GM18517 (cell line): ENCODE data around the gene AGO4.
"Not testable (repeated sequence)": the region's sequence is repeated elsewhere in the genome, so short reads cannot be mapped to it uniquely, and the experiment has no call there.

ENCODE experiments used
- ATAC-seq: cut with Tn5 transposase; IDR thresholded peaks from one replicate; pipeline ENCODE4 v1.9.1; 2021; ENCODE audit warnings: mild to moderate bottlenecking, moderate library complexity; ENCODE audit not compliant: unreplicated experiment

AGO4 gene

GRCh38 chr1:35810096-35810881, 2.5 kb downstream of the AGO4 start:
- no peak for ATAC-seq

GRCh38 chr1:35812754-35813153, 4.9 kb downstream of the AGO4 start:
- ATAC-seq: not testable (repeated sequence)

- ATAC-seq: no peak
These were observed 17.4 kb downstream of the AGO4 start for GRCh38 chr1:35825255-35825654.

GRCh38 chr1:35832276-35832905, 24.6 kb downstream of the AGO4 start:
- no peak for ATAC-seq

- ATAC-seq: no peak
These were observed 25.6 kb downstream of the AGO4 start for GRCh38 chr1:35833395-35833794.

- no peak for ATAC-seq
These were observed 26.4 kb downstream of the AGO4 start for GRCh38 chr1:35834218-35834617.

- ATAC-seq: no peak
These were observed 27.6 kb downstream of the AGO4 start for GRCh38 chr1:35835398-35835797.

- ATAC-seq: no peak
These were observed 28.9 kb downstream of the AGO4 start for GRCh38 chr1:35836734-35837133.

- no peak for ATAC-seq
These were observed 31.0 kb downstream of the AGO4 start for GRCh38 chr1:35838693-35839245.

GRCh38 chr1:35844826-35845225, 37.0 kb downstream of the AGO4 start:
- ATAC-seq: no peak

- ATAC-seq: no peak
These were observed 38.0 kb downstream of the AGO4 start for GRCh38 chr1:35845766-35846165.

- ATAC-seq: no peak
These were observed 40.2 kb downstream of the AGO4 start for GRCh38 chr1:35847935-35848565.

- ATAC-seq: no peak
These were observed 42.2 kb downstream of the AGO4 start for GRCh38 chr1:35850051-35850450.

- no peak for ATAC-seq
These were observed 42.9 kb downstream of the AGO4 start for GRCh38 chr1:35850716-35851115.

- no peak for ATAC-seq
These were observed 43.5 kb downstream of the AGO4 start for GRCh38 chr1:35851132-35851869.

GRCh38 chr1:35852241-35852640, 44.4 kb downstream of the AGO4 start:
- no peak for ATAC-seq

- no peak for ATAC-seq
These were observed 47.3 kb downstream of the AGO4 start for GRCh38 chr1:35854989-35855700.

GRCh38 chr1:35856964-35857363, 49.1 kb downstream of the AGO4 start:
- ATAC-seq: no peak

GRCh38 chr1:35857830-35858229, 50.0 kb downstream of the AGO4 start:
- ATAC-seq: no peak

GRCh38 chr1:35860696-35861095, 52.9 kb downstream of the AGO4 start:
- no peak for ATAC-seq
